ENCODE results near the gene GRIA4.
"Not testable (repeated sequence)": the region's sequence is repeated elsewhere in the genome, so short reads cannot be mapped to it uniquely, and the experiment has no call there.

Gene GRIA4

GRCh38 chr11:105988197-105988596 lies 378.3 kb downstream of the GRIA4 start:
- Histone ChIP-seq H3K27me3 (ENCODE audit: insufficient read depth, low read length) (no peaks in the 10 kb centered on the region), H3K4me3 (ENCODE audit: low read length) (no peak overlapping the region), H3K9ac (ENCODE audit: low read depth, low read length) (no peak overlapping the region), H3K27ac (ENCODE audit: low read length) (no peak overlapping the region), H3K4me1 (ENCODE audit: insufficient read depth, low read length) (peaks cover 14% of the 10 kb centered on the region; the same call in 1 of the 2 replicates), H3K36me3 (ENCODE audit: insufficient read depth, low read depth, low read length) (no peaks in the 10 kb centered on the region), H3K9me3 (ENCODE audit: insufficient read depth, low read depth, low read length) (no peaks in the 10 kb centered on the region)

GRCh38 chr11:105989124-105989523 lies 379.3 kb downstream of the GRIA4 start:
- H3K36me3 ChIP-seq (ENCODE audit: insufficient read depth, low read depth, low read length), result 0 out of 2 replicates have a peak, but pooled peaks cover 3% of the 10 kb centered on the region
- no peak overlapping the region for H3K9ac ChIP-seq (ENCODE audit: low read depth, low read length)
- H3K9me3 ChIP-seq (ENCODE audit: insufficient read depth, low read depth, low read length), result no peaks in the 10 kb centered on the region; the same call in 1 of the 2 replicates
- H3K4me3 ChIP-seq (ENCODE audit: low read length), result no peak overlapping the region
- H3K27me3 ChIP-seq (ENCODE audit: insufficient read depth, low read length), result no peaks in the 10 kb centered on the region
- H3K4me1 ChIP-seq (ENCODE audit: insufficient read depth, low read length), result peaks cover 14% of the 10 kb centered on the region; the same call in 1 of the 2 replicates
- no peak overlapping the region for H3K27ac ChIP-seq (ENCODE audit: low read length)

GRCh38 chr11:105991888-105992287 lies 382.0 kb downstream of the GRIA4 start:
- Histone ChIP-seq H3K4me1 (ENCODE audit: insufficient read depth, low read length) (peaks cover 14% of the 10 kb centered on the region; the same call in 1 of the 2 replicates), H3K4me3 (ENCODE audit: low read length) (no peak overlapping the region)

GRCh38 chr11:106001304-106002012 lies 391.6 kb downstream of the GRIA4 start:
- H3K9ac ChIP-seq (ENCODE audit: low read depth, low read length), result no peak overlapping the region
- H3K36me3 ChIP-seq (ENCODE audit: insufficient read depth, low read depth, low read length), result peaks cover 22% of the 10 kb centered on the region
- no peak overlapping the region for H3K27ac ChIP-seq (ENCODE audit: low read length)
- H3K27me3 ChIP-seq (ENCODE audit: insufficient read depth, low read length), result no peaks in the 10 kb centered on the region
- H3K4me1 ChIP-seq (ENCODE audit: insufficient read depth, low read length), result no peaks in the 10 kb centered on the region
- no peak overlapping the region for H3K4me3 ChIP-seq (ENCODE audit: low read length)
- H3K9me3 ChIP-seq (ENCODE audit: insufficient read depth, low read depth, low read length), result peaks cover 9% of the 10 kb centered on the region

More at GRCh38 chr11:105991888-105992287, 382.0 kb downstream of the GRIA4 start:
- H3K27me3 ChIP-seq (ENCODE audit: insufficient read depth, low read length), result no peaks in the 10 kb centered on the region
- no peak overlapping the region for H3K9ac ChIP-seq (ENCODE audit: low read depth, low read length)
- H3K27ac ChIP-seq (ENCODE audit: low read length), result no peak overlapping the region
- H3K36me3 ChIP-seq (ENCODE audit: insufficient read depth, low read depth, low read length), result peaks cover 16% of the 10 kb centered on the region
- no peaks in the 10 kb centered on the region; the same call in 1 of the 2 replicates for H3K9me3 ChIP-seq (ENCODE audit: insufficient read depth, low read depth, low read length)

- H3K9me3 ChIP-seq (ENCODE audit: insufficient read depth, low read depth, low read length); H3K9ac ChIP-seq (ENCODE audit: low read depth, low read length); H3K4me3 ChIP-seq (ENCODE audit: low read length); H3K27me3 ChIP-seq (ENCODE audit: insufficient read depth, low read length); H3K4me1 ChIP-seq (ENCODE audit: insufficient read depth, low read length); H3K27ac ChIP-seq (ENCODE audit: low read length): not testable (repeated sequence)
- H3K36me3 ChIP-seq (ENCODE audit: insufficient read depth, low read depth, low read length), result peaks cover 37% of the 10 kb centered on the region
Observed at GRCh38 chr11:106003094-106003493, 393.2 kb downstream of the GRIA4 start.

- H3K4me1 ChIP-seq (ENCODE audit: insufficient read depth, low read length), result no peaks in the 10 kb centered on the region
- H3K9me3 ChIP-seq (ENCODE audit: insufficient read depth, low read depth, low read length), result no peaks in the 10 kb centered on the region
- H3K4me3 ChIP-seq (ENCODE audit: low read length), result no peak overlapping the region
- no peaks in the 10 kb centered on the region for H3K27me3 ChIP-seq (ENCODE audit: insufficient read depth, low read length)
- H3K9ac ChIP-seq (ENCODE audit: low read depth, low read length), result no peak overlapping the region
- H3K27ac ChIP-seq (ENCODE audit: low read length), result no peak overlapping the region
- H3K36me3 ChIP-seq (ENCODE audit: insufficient read depth, low read depth, low read length), result peaks cover 48% of the 10 kb centered on the region
Observed at GRCh38 chr11:106011481-106011880, 401.6 kb downstream of the GRIA4 start.

- Histone ChIP-seq H3K27me3 (ENCODE audit: insufficient read depth, low read length) (no peaks in the 10 kb centered on the region), H3K27ac (ENCODE audit: low read length) (no peak overlapping the region), H3K9me3 (ENCODE audit: insufficient read depth, low read depth, low read length) (no peaks in the 10 kb centered on the region), H3K9ac (ENCODE audit: low read depth, low read length) (no peak overlapping the region), H3K4me3 (ENCODE audit: low read length) (no peak overlapping the region), H3K36me3 (ENCODE audit: insufficient read depth, low read depth, low read length) (peaks cover 36% of the 10 kb centered on the region), H3K4me1 (ENCODE audit: insufficient read depth, low read length) (no peaks in the 10 kb centered on the region)
Observed at GRCh38 chr11:106012744-106013143, 402.9 kb downstream of the GRIA4 start.

- H3K4me3 ChIP-seq (ENCODE audit: low read length), result no peak overlapping the region
- H3K27me3 ChIP-seq (ENCODE audit: insufficient read depth, low read length), result no peaks in the 10 kb centered on the region
- H3K9me3 ChIP-seq (ENCODE audit: insufficient read depth, low read depth, low read length), result no peaks in the 10 kb centered on the region
- H3K4me1 ChIP-seq (ENCODE audit: insufficient read depth, low read length), result peaks cover 6% of the 10 kb centered on the region; the same call in 1 of the 2 replicates
- H3K36me3 ChIP-seq (ENCODE audit: insufficient read depth, low read depth, low read length), result peaks cover 23% of the 10 kb centered on the region
- H3K27ac ChIP-seq (ENCODE audit: low read length), result no peak overlapping the region
- no peak overlapping the region for H3K9ac ChIP-seq (ENCODE audit: low read depth, low read length)
Observed at GRCh38 chr11:106014035-106014434, 404.2 kb downstream of the GRIA4 start.

- Histone ChIP-seq H3K9ac (ENCODE audit: low read depth, low read length) (no peak overlapping the region), H3K4me3 (ENCODE audit: low read length) (no peak overlapping the region), H3K27ac (ENCODE audit: low read length) (no peak overlapping the region), H3K36me3 (ENCODE audit: insufficient read depth, low read depth, low read length) (peaks cover 20% of the 10 kb centered on the region), H3K27me3 (ENCODE audit: insufficient read depth, low read length) (no peaks in the 10 kb centered on the region), H3K9me3 (ENCODE audit: insufficient read depth, low read depth, low read length) (no peaks in the 10 kb centered on the region), H3K4me1 (ENCODE audit: insufficient read depth, low read length) (peaks cover 6% of the 10 kb centered on the region; the same call in 1 of the 2 replicates)
Observed at GRCh38 chr11:106014620-106015019, 404.7 kb downstream of the GRIA4 start.

- no peaks in the 10 kb centered on the region for H3K27me3 ChIP-seq (ENCODE audit: insufficient read depth, low read length)
- H3K36me3 ChIP-seq (ENCODE audit: insufficient read depth, low read depth, low read length), result peaks cover 18% of the 10 kb centered on the region
- H3K4me3 ChIP-seq (ENCODE audit: low read length), result no peak overlapping the region
- H3K27ac ChIP-seq (ENCODE audit: low read length), result no peak overlapping the region
- H3K9ac ChIP-seq (ENCODE audit: low read depth, low read length), result no peak overlapping the region
- peaks cover 10% of the 10 kb centered on the region; the same call in 1 of the 2 replicates for H3K4me1 ChIP-seq (ENCODE audit: insufficient read depth, low read length)
- H3K9me3 ChIP-seq (ENCODE audit: insufficient read depth, low read depth, low read length), result no peaks in the 10 kb centered on the region
Observed at GRCh38 chr11:106015066-106015465, 405.2 kb downstream of the GRIA4 start.

GRCh38 chr11:106017093-106017492 lies 407.2 kb downstream of the GRIA4 start:
- H3K9ac ChIP-seq (ENCODE audit: low read depth, low read length), result no peak overlapping the region
- peaks cover 14% of the 10 kb centered on the region; the same call in 1 of the 2 replicates for H3K4me1 ChIP-seq (ENCODE audit: insufficient read depth, low read length)
- H3K36me3 ChIP-seq (ENCODE audit: insufficient read depth, low read depth, low read length), result peaks cover 11% of the 10 kb centered on the region
- no peaks in the 10 kb centered on the region for H3K9me3 ChIP-seq (ENCODE audit: insufficient read depth, low read depth, low read length)
- H3K27ac ChIP-seq (ENCODE audit: low read length), result no peak overlapping the region
- no peak overlapping the region for H3K4me3 ChIP-seq (ENCODE audit: low read length)
- no peaks in the 10 kb centered on the region for H3K27me3 ChIP-seq (ENCODE audit: insufficient read depth, low read length)

All from iPS-20b (cell line).